Esophagus (tissue), 2 donors: ENCODE results near the gene GATB. TPM values are rescaled to one million over a fixed set of nuclear protein-coding genes. Genes with fewer than 3 reads are reported as not detected.
A peak's percentile ranks its signal among the peaks of the same experiment; 100 is the strongest.

ENCODE experiments used
- H3K27ac ChIP-seq, 2 donors: one replicate each; pipeline ENCODE4 v1.5.1; 2013; ENCODE audit warnings: low read depth in 2 of 2, mild to moderate bottlenecking in 2 of 2, inconsistent platforms in 1 of 2, low read length in 1 of 2, moderate library complexity in 1 of 2
- H3K27me3 ChIP-seq, 2 donors: one replicate each; pipeline ENCODE4 v1.6.1; 2013; ENCODE audit warnings: low read length in 2 of 2, control low read depth in 1 of 2, mild to moderate bottlenecking in 1 of 2; ENCODE audit not compliant: insufficient read depth in 2 of 2, control insufficient read depth in 1 of 2
- H3K36me3 ChIP-seq, 2 donors: one replicate each; pipeline ENCODE4 v1.6.1; 2013; ENCODE audit warnings: low read length in 1 of 2; ENCODE audit not compliant: control insufficient read depth in 2 of 2, insufficient read depth in 2 of 2
- H3K4me1 ChIP-seq, 2 donors: one replicate each; pipeline ENCODE4 v1.6.1; 2013; ENCODE audit warnings: low read length in 1 of 2; ENCODE audit not compliant: control insufficient read depth in 2 of 2, insufficient read depth in 2 of 2
- H3K4me3 ChIP-seq, 2 donors: one replicate each; pipeline ENCODE4 v1.5.1; 2013; ENCODE audit warnings: low read length in 2 of 2, mild to moderate bottlenecking in 2 of 2, low read depth in 1 of 2, moderate library complexity in 1 of 2
- H3K9me3 ChIP-seq, 2 donors: one replicate each; pipeline ENCODE4 v1.6.1; 2013; ENCODE audit warnings: mild to moderate bottlenecking in 2 of 2, low read depth in 1 of 2, low read length in 1 of 2, moderate library complexity in 1 of 2; ENCODE audit not compliant: control insufficient read depth in 2 of 2, insufficient read depth in 1 of 2
- WGBS, 2 donors: extraction: QIAGEN DNeasy Blood & Tissue Kit; methylation state at CpG; one replicate each; pipeline ENCODE4 v1.1.7; 2013; 5-methylcytosine and 5-hydroxymethylcytosine counted together
- polyA plus RNA-seq, 2 donors: library from polyadenylated mRNA; stranded (reverse); fragments of 200-250 nt; gene quantifications; one replicate each; pipeline ENCODE4 v1.2.3, GENCODE V29; 2013
- donor health status: healthy with polysubstance abuse.
- donor health status: Bipolar disorder and iron deficiency.

GATB gene
- polyA plus RNA-seq, 2 donors, result 18.9 to 29.4 TPM

DNA sequence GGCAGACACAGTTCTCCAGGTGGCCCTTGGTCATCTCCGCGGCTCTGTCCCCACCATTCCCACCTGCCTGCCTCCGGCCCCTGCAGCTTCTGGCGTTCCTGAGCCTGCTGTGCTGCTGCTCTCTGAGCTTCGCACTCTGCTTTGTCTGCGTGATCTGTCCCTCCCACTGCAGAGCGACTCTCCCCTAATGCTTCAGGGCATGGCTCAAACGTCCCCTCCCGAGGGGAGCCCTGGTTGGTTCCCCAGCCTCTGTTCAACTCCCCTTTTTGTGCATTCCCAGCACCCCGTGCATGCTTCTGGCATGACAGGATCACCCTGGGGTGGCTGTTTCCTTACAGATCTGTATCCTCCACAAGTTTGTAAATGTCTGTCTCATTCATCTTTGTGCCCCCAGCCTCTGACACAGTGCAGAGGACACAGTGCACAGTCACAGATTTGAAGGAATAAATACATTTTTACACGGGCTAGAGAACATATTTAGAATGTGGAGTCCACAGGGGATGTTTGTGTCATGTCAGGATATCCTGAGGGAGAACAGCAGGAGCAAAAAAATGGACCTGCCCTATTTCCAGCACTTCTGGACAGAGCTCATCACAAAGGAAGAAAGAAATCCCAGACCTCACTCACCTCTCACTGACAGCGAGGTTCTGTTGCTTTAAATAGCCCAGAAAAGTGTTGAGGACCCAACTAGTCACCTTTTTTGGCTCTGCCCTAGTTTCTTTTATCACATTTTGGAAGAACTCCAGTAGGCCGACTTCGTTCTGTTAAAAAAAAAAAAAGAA is 72.6 kb downstream of the GATB start:
- Histone ChIP-seq H3K36me3 (peaks cover 0 to 3% of the 10 kb centered on the region in 2 donors), H3K27me3 (no peaks in the 10 kb centered on the region), H3K9me3 (no peaks in the 10 kb centered on the region), H3K4me1 (peaks cover 18 to 39% of the 10 kb centered on the region in 2 donors), H3K27ac (no peak overlapping the region), H3K4me3 (no peak overlapping the region)
- 47 to 53% methylated on average over 14 of the region's 14 CpGs for WGBS, 2 donors

DNA sequence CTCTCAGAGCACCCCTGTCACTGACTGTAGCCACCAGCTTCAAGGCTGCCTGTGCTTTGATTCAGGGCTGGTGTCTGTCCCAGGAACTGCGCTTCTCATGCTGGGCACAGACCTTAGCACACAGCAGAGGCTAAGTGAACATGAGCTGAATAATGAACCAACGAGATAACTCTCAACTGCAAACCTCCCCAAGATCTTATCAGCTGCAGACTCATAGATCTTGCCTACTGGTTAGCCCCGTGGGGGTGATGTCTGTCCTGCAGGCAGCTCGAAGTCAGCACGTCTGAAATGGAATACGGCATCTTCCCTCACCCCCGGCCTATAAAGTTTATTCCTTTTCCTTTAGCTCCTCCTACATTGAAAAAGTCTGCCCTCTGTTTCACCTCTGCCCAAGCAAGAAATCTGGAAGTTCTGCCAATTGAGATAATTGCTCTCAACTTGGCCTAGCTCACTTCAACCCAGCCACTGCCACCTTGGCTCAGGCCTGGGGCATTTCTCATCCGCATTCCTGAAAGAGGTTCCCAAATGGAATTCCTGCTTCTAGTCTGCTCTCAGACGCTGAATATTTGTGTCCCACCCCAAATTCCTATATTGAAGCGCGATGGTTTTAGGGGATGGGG is 73.7 kb downstream of the GATB start:
- peak overlapping the region in 1 of 2 donors; percentile 75 for H3K27ac ChIP-seq
- 51 to 73% methylated on average over 11 of the region's 11 CpGs for WGBS, 2 donors
- H3K9me3 ChIP-seq, result no peaks in the 10 kb centered on the region
- peaks cover 16 to 38% of the 10 kb centered on the region in 2 donors for H3K4me1 ChIP-seq
- peaks cover 0 to 7% of the 10 kb centered on the region in 2 donors for H3K36me3 ChIP-seq
- no peak overlapping the region for H3K4me3 ChIP-seq
- H3K27me3 ChIP-seq, result no peaks in the 10 kb centered on the region

DNA sequence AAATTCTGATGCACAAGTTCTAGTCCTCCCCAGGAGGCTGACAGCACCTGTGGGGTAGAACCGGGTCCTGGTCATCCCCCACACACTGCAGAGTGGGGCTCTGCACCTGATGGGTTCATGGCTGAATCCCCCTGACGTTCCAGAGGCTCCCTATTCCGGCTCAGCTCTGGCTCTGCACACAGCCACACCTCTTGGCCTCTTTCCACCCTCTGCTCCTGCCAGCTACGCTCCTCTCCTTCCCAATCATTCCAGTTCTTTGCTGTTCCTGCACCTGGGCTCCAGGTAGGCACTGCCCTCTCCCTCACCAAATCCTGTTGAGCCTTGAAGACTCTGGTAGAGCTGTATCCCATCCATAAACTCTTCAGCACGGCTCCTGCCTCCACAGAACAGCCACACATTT is 75.5 kb downstream of the GATB start:
- no peak overlapping the region for H3K4me3 ChIP-seq
- H3K9me3 ChIP-seq, result no peaks in the 10 kb centered on the region
- H3K36me3 ChIP-seq, result peaks cover 0 to 12% of the 10 kb centered on the region in 2 donors
- H3K27me3 ChIP-seq, result no peaks in the 10 kb centered on the region
- WGBS, 2 donors, result 58 to 64% methylated on average over 5 of the region's 5 CpGs
- H3K27ac ChIP-seq, result no peak overlapping the region
- peaks cover 14 to 31% of the 10 kb centered on the region in 2 donors for H3K4me1 ChIP-seq

DNA sequence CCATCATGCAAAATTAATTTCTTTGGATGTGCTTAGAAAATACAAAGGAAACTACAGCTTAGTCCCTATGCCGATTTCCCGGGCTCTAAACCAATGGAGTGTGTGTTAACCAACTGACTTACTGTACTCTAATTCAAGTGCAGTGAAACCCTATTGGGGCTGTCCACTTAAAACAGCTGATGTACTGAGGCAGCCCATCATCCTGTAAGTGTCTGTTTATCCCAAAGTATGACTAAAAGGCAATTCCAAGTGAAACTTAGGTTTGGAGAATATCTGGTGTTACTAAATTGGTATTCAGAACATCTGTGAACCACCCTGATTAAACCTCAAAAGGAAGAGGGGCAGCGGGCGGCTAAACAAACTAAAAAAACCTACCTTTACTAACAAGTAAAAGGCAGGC is 79.7 kb downstream of the GATB start:
- no peaks in the 10 kb centered on the region for H3K9me3 ChIP-seq
- H3K4me1 ChIP-seq, result peaks cover 0 to 7% of the 10 kb centered on the region in 2 donors
- H3K27me3 ChIP-seq, result no peaks in the 10 kb centered on the region
- WGBS, 2 donors, result 93 to 95% methylated on average over 4 of the region's 4 CpGs
- H3K4me3 ChIP-seq, result no peak overlapping the region
- no peak overlapping the region for H3K27ac ChIP-seq
- H3K36me3 ChIP-seq, result peaks cover 0 to 12% of the 10 kb centered on the region in 2 donors

DNA sequence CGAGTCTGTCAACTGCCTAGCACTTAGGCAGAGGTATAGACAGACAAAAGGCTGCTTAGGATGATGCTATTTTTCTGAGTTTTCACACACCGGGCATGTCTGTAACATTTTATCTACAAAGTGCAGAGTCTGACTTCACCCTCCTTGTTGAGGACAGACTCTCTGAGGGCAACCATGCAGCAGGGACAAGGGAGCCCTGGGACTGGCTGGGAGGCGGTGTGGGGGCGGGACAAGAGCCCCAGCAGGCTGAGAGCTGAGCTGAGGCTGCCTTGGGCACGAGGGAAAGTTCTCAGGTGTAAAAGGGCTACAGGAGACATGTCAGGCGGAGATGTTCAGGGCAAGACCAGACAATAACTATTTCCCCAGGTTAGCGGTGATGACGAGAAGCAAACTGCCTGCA is 81.6 kb downstream of the GATB start:
- Histone ChIP-seq H3K9me3 (no peaks in the 10 kb centered on the region), H3K27me3 (no peaks in the 10 kb centered on the region), H3K36me3 (peaks cover 0 to 12% of the 10 kb centered on the region in 2 donors), H3K4me3 (no peak overlapping the region), H3K4me1 (peaks cover 0 to 4% of the 10 kb centered on the region in 2 donors), H3K27ac (no peak overlapping the region)
- 69 to 74% methylated on average over 8 of the region's 8 CpGs for WGBS, 2 donors

DNA sequence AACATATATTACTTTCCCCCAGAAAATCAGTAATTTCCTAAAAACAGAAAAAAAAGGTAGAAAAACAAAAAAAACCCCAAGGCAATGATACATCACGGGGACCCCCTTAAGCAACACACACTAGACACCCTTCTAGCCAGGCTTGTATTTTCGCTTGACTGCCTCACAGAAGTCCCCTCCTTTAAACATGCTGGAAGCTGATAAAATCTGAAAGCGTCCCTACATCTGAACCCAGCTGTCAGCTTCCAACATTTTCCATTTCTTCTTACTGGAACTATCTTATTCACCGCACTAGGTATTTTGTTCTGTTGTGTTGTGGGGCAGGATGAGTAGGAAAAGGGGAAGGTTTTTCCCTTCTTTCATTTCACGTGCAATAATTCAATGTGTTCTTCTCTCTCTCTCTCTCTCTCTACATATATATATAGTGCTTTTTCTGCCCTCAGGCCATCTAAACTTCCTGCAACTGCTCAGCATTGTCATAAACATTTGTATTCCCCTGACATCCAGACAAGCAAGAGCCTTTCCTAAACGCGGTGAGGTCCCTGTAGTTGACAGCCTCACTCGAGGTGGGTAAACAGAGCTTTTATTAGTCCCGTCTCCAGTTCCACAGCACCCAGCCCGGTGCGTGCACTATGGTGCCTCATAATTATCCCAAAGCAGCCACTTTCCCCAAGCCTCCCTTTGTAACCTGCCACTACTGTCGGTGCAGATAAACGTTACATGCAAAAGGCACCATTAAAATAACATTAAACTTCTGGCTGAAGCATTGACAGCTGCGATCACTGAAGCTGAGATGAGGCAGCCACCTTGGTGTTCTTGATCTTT is 82.5 kb downstream of the GATB start:
- Histone ChIP-seq H3K4me1 (peaks cover 2 to 8% of the 10 kb centered on the region in 2 donors), H3K36me3 (peaks cover 0 to 9% of the 10 kb centered on the region in 2 donors), H3K27me3 (no peaks in the 10 kb centered on the region), H3K9me3 (no peaks in the 10 kb centered on the region), H3K27ac (no peak overlapping the region), H3K4me3 (no peak overlapping the region)
- 69 to 72% methylated on average over 14 of the region's 14 CpGs for WGBS, 2 donors

DNA sequence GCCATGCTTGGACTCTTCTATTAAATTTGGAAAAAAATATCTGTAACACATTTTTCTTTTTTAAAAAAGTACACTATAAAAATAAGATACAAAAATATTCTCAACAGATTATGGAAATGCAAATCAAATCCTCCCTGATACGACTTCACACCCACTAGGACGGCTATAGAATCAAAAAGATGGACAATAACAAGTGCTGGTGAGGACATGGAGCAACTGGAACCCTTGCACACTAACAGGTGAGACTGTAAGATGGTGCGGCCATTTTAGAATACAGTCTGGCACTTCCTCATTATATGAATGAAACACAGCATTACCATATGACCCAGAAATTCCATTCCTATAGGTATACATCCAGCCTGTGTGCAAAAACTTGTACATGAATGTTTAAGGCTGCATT is 83.6 kb downstream of the GATB start:
- peaks cover 0 to 9% of the 10 kb centered on the region in 2 donors for H3K36me3 ChIP-seq
- H3K4me3 ChIP-seq, result no peak overlapping the region
- H3K4me1 ChIP-seq, result peaks cover 2 to 8% of the 10 kb centered on the region in 2 donors
- WGBS, 2 donors, result 88 to 97% methylated on average over 3 of the region's 3 CpGs
- no peak overlapping the region for H3K27ac ChIP-seq
- no peaks in the 10 kb centered on the region for H3K9me3 ChIP-seq
- no peaks in the 10 kb centered on the region for H3K27me3 ChIP-seq

DNA sequence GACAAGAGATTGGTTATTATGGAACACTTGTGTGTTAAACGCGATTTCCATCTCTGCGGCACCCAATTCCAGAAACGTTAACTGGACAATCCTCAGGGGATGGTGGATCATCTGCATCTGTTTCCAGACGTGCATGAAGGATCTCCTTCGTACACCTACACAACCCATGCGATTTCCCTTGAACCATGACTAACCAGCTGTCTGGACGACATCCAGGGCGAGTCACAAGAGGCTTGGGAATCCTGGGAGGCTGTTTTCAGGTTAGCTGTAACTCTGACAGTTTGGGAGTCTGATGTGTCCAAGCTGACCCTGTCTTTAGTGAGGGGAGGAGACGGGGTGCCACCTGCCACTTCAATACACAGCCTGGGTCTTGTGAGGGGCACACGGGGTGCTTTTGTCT is 84.5 kb downstream of the GATB start:
- Histone ChIP-seq H3K27ac (no peak overlapping the region), H3K27me3 (no peaks in the 10 kb centered on the region), H3K9me3 (no peaks in the 10 kb centered on the region), H3K4me3 (no peak overlapping the region), H3K36me3 (peaks cover 0 to 3% of the 10 kb centered on the region in 2 donors), H3K4me1 (peaks cover 2 to 8% of the 10 kb centered on the region in 2 donors)
- WGBS, 2 donors, result 62 to 74% methylated on average over 11 of the region's 11 CpGs

DNA sequence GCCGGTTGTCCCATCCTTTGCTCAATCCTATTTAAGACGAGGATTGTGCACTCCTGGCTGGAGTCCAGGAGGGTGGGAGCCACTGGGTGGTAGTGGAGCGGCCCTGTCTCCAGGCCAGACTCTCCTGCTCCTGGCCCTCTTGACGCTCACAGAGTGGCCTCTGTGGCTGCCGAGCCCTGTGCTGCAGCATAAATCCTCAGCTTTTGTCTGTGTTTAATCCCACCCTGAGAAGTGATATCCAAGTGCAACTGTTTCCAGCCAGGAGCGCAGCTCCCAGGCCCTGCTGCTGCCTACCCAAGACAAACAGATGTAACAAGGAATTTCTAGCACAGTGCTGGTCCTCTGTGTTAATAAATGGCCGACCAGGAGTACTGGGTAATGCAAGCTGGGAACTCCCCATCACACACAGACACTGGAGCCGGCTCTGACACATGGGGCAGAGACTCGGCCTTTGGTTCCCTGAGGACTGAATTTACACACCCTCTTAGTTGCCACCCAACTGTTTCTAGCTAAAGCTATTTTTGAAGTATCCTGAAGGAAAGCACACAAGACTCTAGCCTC is 85.3 kb downstream of the GATB start:
- peak overlapping the region; percentile 60 to 80 for H3K27ac ChIP-seq
- no peaks in the 10 kb centered on the region for H3K27me3 ChIP-seq
- peaks cover 0 to 6% of the 10 kb centered on the region in 2 donors for H3K36me3 ChIP-seq
- H3K4me3 ChIP-seq, result no peak overlapping the region
- peaks cover 2 to 8% of the 10 kb centered on the region in 2 donors for H3K4me1 ChIP-seq
- H3K9me3 ChIP-seq, result no peaks in the 10 kb centered on the region
- whole genome bisulfite sequencing, 2 donors, result 52 to 60% methylated on average over 9 of the region's 9 CpGs
